GM23248 (cell line): ENCODE measurements around the gene AMBN. TPM values are rescaled to one million over a fixed set of nuclear protein-coding genes. Genes with fewer than 3 reads are reported as not detected.

Source experiments
- DNase-seq: peaks from one replicate; pipeline ENCODE4 v3.0.0-alpha.2; 2015
- H2AFZ ChIP-seq: fragments of 200-600 bp; sonication (generic); 2 replicates; pipeline ENCODE4 v1.6.1; 2016; ENCODE audit warnings: antibody characterized with exemption
- H3F3A ChIP-seq: fragments of 200-600 bp; sonication (generic); 2 replicates; pipeline ENCODE4 v1.6.1; 2016; ENCODE audit warnings: mild to moderate bottlenecking, antibody characterized with exemption, mixed run types; ENCODE audit not compliant: insufficient read depth
- H3K27ac ChIP-seq: fragments of 200-600 bp; sonication (generic); 2 replicates; pipeline ENCODE4 v1.5.1; 2016; ENCODE audit warnings: mild to moderate bottlenecking
- H3K27me3 ChIP-seq: fragments of 200-600 bp; sonication (generic); replicated peaks from 2 replicates; pipeline ENCODE4 v1.6.1; 2016; ENCODE audit warnings: mild to moderate bottlenecking; ENCODE audit not compliant: insufficient read depth
- H3K36me3 ChIP-seq: fragments of 200-600 bp; sonication (generic); 2 replicates; pipeline ENCODE4 v1.6.1; 2016; ENCODE audit warnings: low read depth, mild to moderate bottlenecking
- H3K4me1 ChIP-seq: fragments of 200-600 bp; sonication (generic); 2 replicates; pipeline ENCODE4 v1.6.1; 2016; ENCODE audit warnings: mild to moderate bottlenecking; ENCODE audit not compliant: insufficient read depth
- H3K4me2 ChIP-seq: fragments of 200-600 bp; sonication (generic); one replicate; pipeline ENCODE4 v1.6.1; 2016; ENCODE audit warnings: mild to moderate bottlenecking; ENCODE audit not compliant: unreplicated experiment
- H3K4me3 ChIP-seq: fragments of 200-600 bp; sonication (generic); 2 replicates; pipeline ENCODE4 v1.5.1; 2016; ENCODE audit warnings: mild to moderate bottlenecking
- H3K79me2 ChIP-seq: fragments of 200-600 bp; sonication (generic); 2 replicates; pipeline ENCODE4 v1.6.1; 2016; ENCODE audit warnings: mild to moderate bottlenecking; ENCODE audit not compliant: insufficient read depth
- H3K9ac ChIP-seq: fragments of 200-600 bp; sonication (generic); 2 replicates; pipeline ENCODE4 v1.6.1; 2016; ENCODE audit warnings: mild to moderate bottlenecking
- H3K9me2 ChIP-seq: fragments of 200-600 bp; sonication (generic); 2 replicates; pipeline ENCODE4 v1.6.1; 2016; ENCODE audit warnings: mixed run types, mild to moderate bottlenecking, moderate library complexity; ENCODE audit not compliant: insufficient read depth
- H3K9me3 ChIP-seq: fragments of 200-600 bp; sonication (generic); one replicate; pipeline ENCODE4 v1.6.1; 2017; ENCODE audit warnings: low read depth
- H4K20me1 ChIP-seq: fragments of 200-600 bp; sonication (generic); 2 replicates; pipeline ENCODE4 v1.6.0; 2016; ENCODE audit not compliant: insufficient read depth
- EZH2 ChIP-seq: fragments of 200-600 bp; sonication (generic); IDR thresholded peaks from 2 replicates; pipeline ENCODE4 v1.6.1; 2018; ENCODE audit warnings: antibody characterized with exemption, mild to moderate bottlenecking; ENCODE audit not compliant: insufficient read depth, poor library complexity, severe bottlenecking
- EZH2phosphoT487 ChIP-seq: fragments of 200-600 bp; sonication (generic); IDR thresholded peaks from 2 replicates; pipeline ENCODE4 v1.6.1; 2018; ENCODE audit warnings: antibody characterized with exemption, moderate library complexity, mild to moderate bottlenecking, low read depth; ENCODE audit not compliant: insufficient read depth
- WGBS, 2 experiments: methylation state at CpG; one replicate each; pipeline ENCODE4 v1.1.6; 2015 to 2017; ENCODE audit warnings: low lambda C conversion rate in 2 of 2, low coverage in 1 of 2; ENCODE audit errors: missing lambda C conversion rate in 2 of 2; 5-methylcytosine and 5-hydroxymethylcytosine counted together
- in situ Hi-C: fragments of 300-500 bp; cut with MboI; formaldehyde crosslinking; loops from 2 replicates; pipeline ENCODE4 v1.15.0; 2020
- polyA plus RNA-seq: library from polyadenylated mRNA; unstranded; fragments of >200 nt; fragmentation: Nextera tagmentation; extraction: Ambion mirVana; gene quantifications from 2 replicates; pipeline ENCODE4 v1.2.1, GENCODE V29; 2016
- total RNA-seq: library from RNA; depleted of rRNA; stranded (reverse); fragments of >200 nt; shearing (Covaris generic); gene quantifications from 2 replicates; pipeline ENCODE4 v1.2.3, GENCODE V29; 2014

Gene AMBN
- total and polyA plus RNA-seq, 2 experiments from 2014 or later, result not detected

DNA sequence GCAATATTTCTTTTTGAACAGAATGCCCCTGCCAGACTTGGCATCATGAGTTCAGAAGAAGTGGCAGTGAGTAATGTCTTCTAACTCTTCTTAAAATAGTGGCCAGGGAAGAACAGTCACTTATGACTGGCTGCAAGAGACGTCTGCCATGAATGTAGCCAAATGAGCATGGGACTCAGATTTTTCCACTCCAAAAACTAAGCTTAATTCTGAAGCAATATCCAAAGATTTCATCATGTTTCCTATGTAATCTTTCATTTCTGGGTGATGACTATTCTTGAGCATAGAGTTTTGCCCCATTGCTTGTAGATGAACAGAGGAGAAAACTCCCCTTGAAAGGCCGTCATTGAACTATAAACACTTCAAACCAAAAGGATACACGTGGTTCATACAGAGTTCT lies 11.8 kb downstream of the AMBN start:
- Histone ChIP-seq H3K4me1 (no peaks in the 10 kb centered on the region), H3F3A (peaks cover 3% of the 10 kb centered on the region; the same call in 1 of the 2 replicates), H3K9ac (no peak overlapping the region), H3K9me3 (no peaks in the 10 kb centered on the region), H3K27me3 (no peaks in the 10 kb centered on the region; the same call in 1 of the 2 replicates), H3K4me2 (no peak overlapping the region), H3K4me3 (no peak overlapping the region), H2AFZ (peak overlapping the region; percentile 34; the same call in 1 of the 2 replicates), H3K79me2 (no peaks in the 10 kb centered on the region), H3K27ac (no peak overlapping the region; the same call in 1 of the 2 replicates), H3K9me2 (no peaks in the 10 kb centered on the region), H4K20me1 (no peaks in the 10 kb centered on the region), H3K36me3 (no peaks in the 10 kb centered on the region)
- peak; percentile 75 for DNase-seq
- in situ Hi-C loops, result loop anchor here (25.0 kb wide), 1 partner anchor 1108 kb away; no protein-coding TSS in a partner anchor
- TF ChIP-seq EZH2 (no peak), EZH2phosphoT487 (no peak)
- 30 to 37% methylated on average over 3 of the region's 3 CpGs for WGBS, 2 experiments

DNA sequence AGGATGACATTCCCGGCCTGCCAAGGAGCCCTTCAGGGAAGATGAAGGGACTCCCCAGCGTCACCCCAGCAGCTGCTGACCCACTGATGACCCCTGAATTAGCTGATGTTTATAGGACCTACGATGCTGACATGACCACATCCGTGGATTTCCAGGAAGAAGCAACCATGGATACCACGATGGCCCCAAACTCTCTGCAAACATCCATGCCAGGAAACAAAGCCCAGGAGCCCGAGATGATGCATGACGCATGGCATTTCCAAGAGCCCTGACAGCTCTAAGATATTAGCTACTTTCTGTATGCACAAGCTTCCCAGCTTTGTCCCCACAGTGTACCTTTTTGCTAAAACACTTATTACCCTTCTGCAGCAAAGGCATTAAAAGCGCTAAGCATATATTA lies 14.4 kb downstream of the AMBN start:
- Histone ChIP-seq H3K9me2 (no peaks in the 10 kb centered on the region), H3K27me3 (no peaks in the 10 kb centered on the region; the same call in 1 of the 2 replicates), H2AFZ (no peak overlapping the region), H3K4me2 (no peak overlapping the region), H3F3A (peaks cover 3% of the 10 kb centered on the region; the same call in 1 of the 2 replicates), H3K27ac (no peak overlapping the region), H3K4me1 (no peaks in the 10 kb centered on the region), H3K9ac (no peak overlapping the region), H3K36me3 (no peaks in the 10 kb centered on the region), H3K79me2 (no peaks in the 10 kb centered on the region), H3K9me3 (no peaks in the 10 kb centered on the region), H4K20me1 (no peaks in the 10 kb centered on the region), H3K4me3 (no peak overlapping the region)
- DNase-seq, result no peak
- 60 to 65% methylated on average over 8 of the region's 8 CpGs for WGBS, 2 experiments
- TF ChIP-seq EZH2phosphoT487 (no peak), EZH2 (no peak)
- in situ Hi-C loops, result loop anchor here (25.0 kb wide), 1 partner anchor 1106 kb away; no protein-coding TSS in a partner anchor

DNA sequence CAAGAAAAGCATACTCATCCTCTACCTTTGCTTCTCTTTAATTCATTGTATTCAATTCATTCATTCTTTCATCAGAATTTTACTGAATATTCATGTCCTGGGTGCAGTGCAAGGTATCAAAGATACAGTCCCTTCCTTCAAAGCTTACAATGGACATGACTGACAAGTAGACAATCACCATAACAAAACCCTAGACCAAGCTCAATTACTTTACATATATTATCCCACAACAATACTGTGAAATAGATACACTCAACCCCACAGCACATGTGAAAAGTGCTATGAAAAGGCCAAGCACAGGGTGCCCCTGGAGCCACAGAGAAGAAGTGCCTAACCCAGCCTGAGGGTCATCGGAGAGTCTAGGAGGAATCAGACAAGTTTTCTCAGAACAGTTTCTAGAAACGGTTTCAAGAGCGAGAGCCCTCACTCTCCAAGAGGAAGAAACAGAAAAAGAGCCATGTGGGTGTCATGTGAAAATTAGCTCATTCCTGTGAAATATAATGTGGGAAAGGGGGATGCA lies 15.3 kb downstream of the AMBN start:
- H3K79me2 ChIP-seq, result no peaks in the 10 kb centered on the region
- H3K9ac ChIP-seq, result no peak overlapping the region
- H4K20me1 ChIP-seq, result no peaks in the 10 kb centered on the region
- no peaks in the 10 kb centered on the region for H3K4me1 ChIP-seq
- no peaks in the 10 kb centered on the region for H3K9me3 ChIP-seq
- H3K27ac ChIP-seq, result no peak overlapping the region
- no peaks in the 10 kb centered on the region for H3K36me3 ChIP-seq
- H3K27me3 ChIP-seq, result no peaks in the 10 kb centered on the region; the same call in 1 of the 2 replicates
- no peaks in the 10 kb centered on the region for H3K9me2 ChIP-seq
- in situ Hi-C loops, result loop anchor here (25.0 kb wide), 1 partner anchor 1105 kb away; no protein-coding TSS in a partner anchor
- peaks cover 3% of the 10 kb centered on the region; the same call in 1 of the 2 replicates for H3F3A ChIP-seq
- 65 to 80% methylated on average over 3 of the region's 3 CpGs for WGBS, 2 experiments
- no peak for DNase-seq
- no peak overlapping the region for H3K4me3 ChIP-seq
- TF ChIP-seq EZH2phosphoT487, result no peak
- no peak for TF ChIP-seq EZH2
- no peak overlapping the region for H3K4me2 ChIP-seq
- H2AFZ ChIP-seq, result no peak overlapping the region

- H3K9me2 ChIP-seq, result no peaks in the 10 kb centered on the region
- H3K4me1 ChIP-seq, result peaks cover 5% of the 10 kb centered on the region; the same call in 1 of the 2 replicates
- H3K79me2 ChIP-seq, result no peaks in the 10 kb centered on the region
- no peaks in the 10 kb centered on the region for H3K36me3 ChIP-seq
- no peaks in the 10 kb centered on the region for H3K9me3 ChIP-seq
- TF ChIP-seq EZH2 (no peak), EZH2phosphoT487 (no peak)
- no peak overlapping the region for H2AFZ ChIP-seq
- H3K9ac ChIP-seq, result no peak overlapping the region
- 51 to 65% methylated on average over 2 of the region's 2 CpGs for WGBS, 2 experiments
- no peaks in the 10 kb centered on the region for H4K20me1 ChIP-seq
- H3K4me2 ChIP-seq, result no peak overlapping the region
- H3K27me3 ChIP-seq, result no peaks in the 10 kb centered on the region; the same call in 1 of the 2 replicates
- peaks cover 3% of the 10 kb centered on the region; the same call in 1 of the 2 replicates for H3F3A ChIP-seq
- no peak for DNase-seq
- in situ Hi-C loops, result loop anchor here (25.0 kb wide), 1 partner anchor 1104 kb away; no protein-coding TSS in a partner anchor
- H3K27ac ChIP-seq, result no peak overlapping the region
- H3K4me3 ChIP-seq, result no peak overlapping the region
These were observed 16.3 kb downstream of the AMBN start for GRCh38 chr4:70608324-70608723.
